ENCODE results near the gene TLL1.

Gene TLL1

GRCh38 chr4:166104623-166105022 lies 231.6 kb downstream of the TLL1 start:
- H3K4me3 ChIP-seq (ENCODE audit: low read depth, low read length) = no peak overlapping the region
- no peak for DNase-seq (ENCODE audit: low read depth)

- no peak for DNase-seq (ENCODE audit: low read depth)
- no peak overlapping the region for H3K4me3 ChIP-seq (ENCODE audit: low read depth, low read length)
Observed at GRCh38 chr4:166121897-166122296, 248.9 kb downstream of the TLL1 start.

GRCh38 chr4:166123546-166123945 lies 250.5 kb downstream of the TLL1 start:
- no peak for DNase-seq (ENCODE audit: low read depth)
- H3K4me3 ChIP-seq (ENCODE audit: low read depth, low read length) = no peak overlapping the region

DNA sequence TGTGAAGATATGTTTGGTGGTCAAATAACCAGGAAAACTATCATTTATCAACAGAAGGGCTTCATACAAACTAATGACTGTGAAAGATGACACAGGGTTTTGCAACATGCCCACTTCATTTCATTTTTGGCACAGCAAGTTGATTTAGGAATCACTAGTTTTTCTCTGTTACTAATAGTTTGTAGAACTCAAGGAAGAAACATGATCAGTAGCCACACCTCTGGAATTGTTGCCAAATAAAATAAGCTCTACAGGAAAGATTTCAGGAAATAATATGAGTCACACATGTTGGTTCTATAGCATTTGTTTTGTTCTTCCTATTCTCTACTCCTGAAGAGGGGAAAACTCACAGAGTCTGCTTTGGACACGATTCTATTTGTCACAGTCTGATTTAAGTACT lies 255.4 kb downstream of the TLL1 start:
- H3K4me3 ChIP-seq (ENCODE audit: low read depth, low read length) = no peak overlapping the region
- DNase-seq (ENCODE audit: low read depth) = peak; percentile 67

- no peak overlapping the region for H3K4me3 ChIP-seq (ENCODE audit: low read depth, low read length)
- no peak for DNase-seq (ENCODE audit: low read depth)
Observed at GRCh38 chr4:166134285-166134684, 261.2 kb downstream of the TLL1 start.

- H3K4me3 ChIP-seq (ENCODE audit: low read depth, low read length) = no peak overlapping the region
- no peak for DNase-seq (ENCODE audit: low read depth)
Observed at GRCh38 chr4:166140951-166141350, 267.9 kb downstream of the TLL1 start.

DNA sequence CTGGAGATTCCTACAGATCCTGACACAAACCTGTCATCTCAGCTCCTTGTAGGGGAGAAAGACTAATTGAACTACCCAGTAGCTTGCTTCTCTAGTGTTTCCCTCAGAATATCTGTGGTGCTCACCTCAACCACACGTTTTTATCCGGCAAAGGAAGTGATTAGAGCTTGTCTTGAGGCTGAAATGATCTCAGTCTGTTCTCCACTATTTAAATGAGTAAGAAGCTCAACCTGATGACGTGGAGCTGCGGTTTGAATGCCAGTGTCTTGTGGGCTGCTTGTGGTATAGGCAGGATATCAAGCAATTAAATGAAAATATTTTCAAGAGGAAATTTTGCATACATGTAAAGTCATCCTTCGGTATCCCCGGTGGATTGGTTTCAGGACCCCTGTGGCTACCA lies 270.2 kb downstream of the TLL1 start:
- DNase-seq (ENCODE audit: low read depth) = peak; percentile 8
- no peak overlapping the region for H3K4me3 ChIP-seq (ENCODE audit: low read depth, low read length)

- no peak for DNase-seq (ENCODE audit: low read depth)
- no peak overlapping the region for H3K4me3 ChIP-seq (ENCODE audit: low read depth, low read length)
Observed at GRCh38 chr4:166144607-166145006, 271.6 kb downstream of the TLL1 start.

DNA sequence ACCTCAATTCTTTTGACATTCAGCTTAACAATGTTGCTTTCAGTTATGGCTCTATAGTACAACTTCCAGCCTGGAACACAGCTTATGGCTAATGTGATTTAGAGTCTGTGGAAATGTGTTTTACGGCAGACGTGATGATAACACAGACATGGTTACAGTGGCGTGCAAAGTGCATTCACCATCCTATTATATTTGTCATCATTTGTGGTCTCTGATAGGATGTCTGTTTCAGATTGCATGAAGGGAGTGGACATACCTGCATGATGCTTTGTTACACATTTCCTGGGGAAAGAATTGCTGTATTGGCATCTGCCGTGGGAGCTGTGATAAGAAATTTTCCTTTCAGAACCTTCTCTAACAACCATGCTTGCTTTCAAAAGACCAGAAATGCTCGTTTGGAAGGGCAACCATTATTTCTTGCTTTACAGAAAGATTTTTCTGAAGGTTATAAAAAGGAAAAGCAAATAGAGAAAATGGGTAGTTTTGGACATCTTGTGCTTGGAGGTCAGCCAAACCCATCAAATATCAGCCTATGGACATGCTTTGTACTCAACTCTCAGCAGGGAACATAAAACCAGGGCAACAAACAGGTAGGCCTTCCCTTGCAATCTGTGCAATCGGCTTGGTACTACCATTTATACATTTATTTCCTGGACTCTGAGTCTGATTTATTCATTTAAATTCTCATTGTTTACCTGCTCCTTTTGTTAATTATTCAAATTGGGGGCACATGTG lies 273.9 kb downstream of the TLL1 start:
- DNase-seq (ENCODE audit: low read depth) = no peak

More for the DNA sequence above, 273.9 kb downstream of the TLL1 start:
- no peak overlapping the region for H3K4me3 ChIP-seq (ENCODE audit: low read depth, low read length)

Measured in skeletal muscle cell (primary cell).